WI38 (cell line): ENCODE measurements around the gene TBC1D5.

Experiments
- H3K4me3 ChIP-seq: 2 replicates; pipeline ENCODE4 v1.5.1; 2011; ENCODE audit warnings: low read depth, mild to moderate bottlenecking, control low read depth, low read length
- CTCF ChIP-seq: IDR thresholded peaks from 2 replicates; pipeline ENCODE4 v1.5.1; 2012; ENCODE audit warnings: low read depth, mild to moderate bottlenecking, control low read depth, low read length

TBC1D5 gene

GRCh38 chr3:17431484-17432045, 310.9 kb downstream of the TBC1D5 start:
- no peak overlapping the region for H3K4me3 ChIP-seq
- no peak for TF ChIP-seq CTCF

- peak; percentile 12; the same call in 1 of the 2 replicates for TF ChIP-seq CTCF
- H3K4me3 ChIP-seq, result no peak overlapping the region
These were observed 311.4 kb downstream of the TBC1D5 start for GRCh38 chr3:17431004-17431403.

- TF ChIP-seq CTCF, result no peak
- no peak overlapping the region for H3K4me3 ChIP-seq
These were observed 311.8 kb downstream of the TBC1D5 start for GRCh38 chr3:17430582-17430981.

GRCh38 chr3:17423786-17424536, 318.5 kb downstream of the TBC1D5 start:
- H3K4me3 ChIP-seq, result no peak overlapping the region
- TF ChIP-seq CTCF, result no peak

- TF ChIP-seq CTCF, result no peak
These were observed 319.8 kb downstream of the TBC1D5 start for GRCh38 chr3:17422636-17423035.

GRCh38 chr3:17420668-17421067, 321.8 kb downstream of the TBC1D5 start:
- no peak for TF ChIP-seq CTCF

More at GRCh38 chr3:17422636-17423035, 319.8 kb downstream of the TBC1D5 start:
- no peak overlapping the region for H3K4me3 ChIP-seq

GRCh38 chr3:17412950-17413530, 329.4 kb downstream of the TBC1D5 start:
- no peak overlapping the region for H3K4me3 ChIP-seq
- TF ChIP-seq CTCF, result peak; percentile 41; the same call in 1 of the 2 replicates

More at GRCh38 chr3:17420668-17421067, 321.8 kb downstream of the TBC1D5 start:
- H3K4me3 ChIP-seq, result no peak overlapping the region
